ENCODE data around the gene ITGB1.

DNA sequence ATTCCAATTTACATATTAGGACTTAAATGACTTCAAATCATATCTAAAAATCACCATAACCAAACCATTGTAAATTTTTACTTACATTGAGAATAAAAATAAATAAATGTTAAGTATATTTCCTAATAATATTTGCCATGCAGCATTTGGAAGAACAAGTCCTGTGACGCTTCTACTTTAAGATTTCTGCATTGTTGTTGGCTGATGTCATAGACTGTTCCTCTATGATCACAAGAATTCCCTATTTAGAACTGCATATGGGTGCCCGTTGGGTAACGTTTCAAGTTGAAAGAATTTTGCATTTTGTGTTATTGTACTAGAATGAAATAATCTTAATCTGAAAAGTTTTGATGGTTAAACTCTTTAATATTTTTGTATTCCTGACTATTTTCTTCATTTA lies 5.1 kb upstream of the ITGB1 start:
- TF ChIP-seq NR1H2 (CRISPR knock-in tag; IDR thresholded peaks at IDR 0.05) (no peak), NFE2L1 (CRISPR knock-in tag; IDR thresholded peaks at IDR 0.05) (no peak), SMAD4 (CRISPR knock-in tag; IDR thresholded peaks at IDR 0.05) (no peak), FOXJ3 (CRISPR knock-in tag; IDR thresholded peaks at IDR 0.05; ENCODE audit: borderline replicate concordance) (no peak)
- TF ChIP-seq, protein P1, sequence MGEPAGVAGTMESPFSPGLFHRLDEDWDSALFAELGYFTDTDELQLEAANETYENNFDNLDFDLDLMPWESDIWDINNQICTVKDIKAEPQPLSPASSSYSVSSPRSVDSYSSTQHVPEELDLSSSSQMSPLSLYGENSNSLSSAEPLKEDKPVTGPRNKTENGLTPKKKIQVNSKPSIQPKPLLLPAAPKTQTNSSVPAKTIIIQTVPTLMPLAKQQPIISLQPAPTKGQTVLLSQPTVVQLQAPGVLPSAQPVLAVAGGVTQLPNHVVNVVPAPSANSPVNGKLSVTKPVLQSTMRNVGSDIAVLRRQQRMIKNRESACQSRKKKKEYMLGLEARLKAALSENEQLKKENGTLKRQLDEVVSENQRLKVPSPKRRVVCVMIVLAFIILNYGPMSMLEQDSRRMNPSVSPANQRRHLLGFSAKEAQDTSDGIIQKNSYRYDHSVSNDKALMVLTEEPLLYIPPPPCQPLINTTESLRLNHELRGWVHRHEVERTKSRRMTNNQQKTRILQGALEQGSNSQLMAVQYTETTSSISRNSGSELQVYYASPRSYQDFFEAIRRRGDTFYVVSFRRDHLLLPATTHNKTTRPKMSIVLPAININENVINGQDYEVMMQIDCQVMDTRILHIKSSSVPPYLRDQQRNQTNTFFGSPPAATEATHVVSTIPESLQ (CRISPR knock-in tag; IDR thresholded peaks at IDR 0.05) = no peak
- TF ChIP-seq, protein P2, sequence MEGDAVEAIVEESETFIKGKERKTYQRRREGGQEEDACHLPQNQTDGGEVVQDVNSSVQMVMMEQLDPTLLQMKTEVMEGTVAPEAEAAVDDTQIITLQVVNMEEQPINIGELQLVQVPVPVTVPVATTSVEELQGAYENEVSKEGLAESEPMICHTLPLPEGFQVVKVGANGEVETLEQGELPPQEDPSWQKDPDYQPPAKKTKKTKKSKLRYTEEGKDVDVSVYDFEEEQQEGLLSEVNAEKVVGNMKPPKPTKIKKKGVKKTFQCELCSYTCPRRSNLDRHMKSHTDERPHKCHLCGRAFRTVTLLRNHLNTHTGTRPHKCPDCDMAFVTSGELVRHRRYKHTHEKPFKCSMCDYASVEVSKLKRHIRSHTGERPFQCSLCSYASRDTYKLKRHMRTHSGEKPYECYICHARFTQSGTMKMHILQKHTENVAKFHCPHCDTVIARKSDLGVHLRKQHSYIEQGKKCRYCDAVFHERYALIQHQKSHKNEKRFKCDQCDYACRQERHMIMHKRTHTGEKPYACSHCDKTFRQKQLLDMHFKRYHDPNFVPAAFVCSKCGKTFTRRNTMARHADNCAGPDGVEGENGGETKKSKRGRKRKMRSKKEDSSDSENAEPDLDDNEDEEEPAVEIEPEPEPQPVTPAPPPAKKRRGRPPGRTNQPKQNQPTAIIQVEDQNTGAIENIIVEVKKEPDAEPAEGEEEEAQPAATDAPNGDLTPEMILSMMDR (IDR thresholded peaks at IDR 0.05) = no peak
- TF ChIP-seq, protein P3, sequence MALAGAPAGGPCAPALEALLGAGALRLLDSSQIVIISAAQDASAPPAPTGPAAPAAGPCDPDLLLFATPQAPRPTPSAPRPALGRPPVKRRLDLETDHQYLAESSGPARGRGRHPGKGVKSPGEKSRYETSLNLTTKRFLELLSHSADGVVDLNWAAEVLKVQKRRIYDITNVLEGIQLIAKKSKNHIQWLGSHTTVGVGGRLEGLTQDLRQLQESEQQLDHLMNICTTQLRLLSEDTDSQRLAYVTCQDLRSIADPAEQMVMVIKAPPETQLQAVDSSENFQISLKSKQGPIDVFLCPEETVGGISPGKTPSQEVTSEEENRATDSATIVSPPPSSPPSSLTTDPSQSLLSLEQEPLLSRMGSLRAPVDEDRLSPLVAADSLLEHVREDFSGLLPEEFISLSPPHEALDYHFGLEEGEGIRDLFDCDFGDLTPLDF (CRISPR knock-in tag; IDR thresholded peaks at IDR 0.05) = no peak
- TF ChIP-seq, protein P4, sequence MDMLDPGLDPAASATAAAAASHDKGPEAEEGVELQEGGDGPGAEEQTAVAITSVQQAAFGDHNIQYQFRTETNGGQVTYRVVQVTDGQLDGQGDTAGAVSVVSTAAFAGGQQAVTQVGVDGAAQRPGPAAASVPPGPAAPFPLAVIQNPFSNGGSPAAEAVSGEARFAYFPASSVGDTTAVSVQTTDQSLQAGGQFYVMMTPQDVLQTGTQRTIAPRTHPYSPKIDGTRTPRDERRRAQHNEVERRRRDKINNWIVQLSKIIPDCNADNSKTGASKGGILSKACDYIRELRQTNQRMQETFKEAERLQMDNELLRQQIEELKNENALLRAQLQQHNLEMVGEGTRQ (CRISPR knock-in tag; IDR thresholded peaks at IDR 0.05) = no peak
- TF ChIP-seq, protein P5, sequence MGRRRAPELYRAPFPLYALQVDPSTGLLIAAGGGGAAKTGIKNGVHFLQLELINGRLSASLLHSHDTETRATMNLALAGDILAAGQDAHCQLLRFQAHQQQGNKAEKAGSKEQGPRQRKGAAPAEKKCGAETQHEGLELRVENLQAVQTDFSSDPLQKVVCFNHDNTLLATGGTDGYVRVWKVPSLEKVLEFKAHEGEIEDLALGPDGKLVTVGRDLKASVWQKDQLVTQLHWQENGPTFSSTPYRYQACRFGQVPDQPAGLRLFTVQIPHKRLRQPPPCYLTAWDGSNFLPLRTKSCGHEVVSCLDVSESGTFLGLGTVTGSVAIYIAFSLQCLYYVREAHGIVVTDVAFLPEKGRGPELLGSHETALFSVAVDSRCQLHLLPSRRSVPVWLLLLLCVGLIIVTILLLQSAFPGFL (CRISPR knock-in tag; IDR thresholded peaks at IDR 0.05; ENCODE audit: borderline replicate concordance) = no peak

All from WTC11 (cell line).